HCT116 (cell line): ENCODE measurements around the gene TBCD. TPM values are rescaled to one million over a fixed set of nuclear protein-coding genes. Genes with fewer than 3 reads are reported as not detected.

ENCODE experiments used
- ATAC-seq: fragments of 200-7000 bp; cut with Tn5 transposase; 2 replicates; pipeline ENCODE4 v1.9.1; 2020; ENCODE audit warnings: mild to moderate bottlenecking, moderate library complexity
- BruUV-seq: library from RNA; stranded (reverse); fragments of 400-500 nt; replicated peaks from 2 replicates; lab custom pipeline; 2021; lab: Mats Ljungman, UMichigan
- CTCF ChIA-PET: fragments of 300-600 bp; sonication (Branson Sonifier 250); formaldehyde crosslinking; loops from one replicate; lab custom pipeline; 2021; ENCODE audit warnings: antibody characterized with exemption; lab: Charles Lee
- POLR2A ChIA-PET: fragments of 300-600, 350-600 bp; sonication (Branson Sonifier 250); formaldehyde crosslinking; loops from one replicate; lab custom pipeline; 2021; ENCODE audit warnings: antibody characterized with exemption; lab: Charles Lee
- RAD21 ChIA-PET, 2 experiments: fragments of 300-600 bp; sonication (Branson Sonifier 250); formaldehyde crosslinking; loops; one replicate each; lab custom pipeline; 2023; ENCODE audit warnings: low total read pairs in 2 of 2; ENCODE audit not compliant: uncharacterized antibody in 2 of 2, unreplicated experiment in 2 of 2, low non-redundant PET in 1 of 2; lab: Charles Lee
- DNase-seq: peaks from one replicate; pipeline ENCODE4 v3.0.0-alpha.2; 2010; ENCODE audit warnings: low read depth, low spot score
- H2AFZ ChIP-seq: fragments of 200-600 bp; shearing (Covaris generic), sonication (generic); 2 replicates; pipeline ENCODE4 v1.6.1; 2017; ENCODE audit warnings: low read depth, mixed run types, mixed read lengths, antibody characterized with exemption, low read length; ENCODE audit not compliant: poor library complexity, severe bottlenecking
- H3K27ac ChIP-seq: 2 replicates; pipeline ENCODE4 v1.5.1; 2012; ENCODE audit warnings: low read depth, low read length
- H3K27me3 ChIP-seq: fragments of 200-600 bp; sonication (generic); 2 replicates; pipeline ENCODE4 v1.6.1; 2016; ENCODE audit warnings: mixed run types, low read length, mixed read lengths; ENCODE audit not compliant: insufficient read depth
- H3K36me3 ChIP-seq, 2 experiments: fragments of 200-500 bp in 1 of 2; fragments of 200-600 bp in 1 of 2; sonication (Bioruptor generic) in 1 of 2; sonication (generic) in 1 of 2; 2 replicates each; pipeline versions ENCODE4 v1.5.1 to v1.6.1; 2014 to 2016; ENCODE audit warnings: low read length in 2 of 2, inconsistent platforms in 1 of 2, mixed read lengths in 1 of 2, mixed run types in 1 of 2; ENCODE audit not compliant: insufficient read depth in 2 of 2, control insufficient read depth in 1 of 2
- H3K4me1 ChIP-seq, 2 experiments: fragments of 200-600 bp in 1 of 2; sonication (generic) in 1 of 2; 2 replicates each; pipeline versions ENCODE4 v1.5.1 to v1.6.1; 2012 to 2017; ENCODE audit warnings: low read length in 2 of 2, inconsistent platforms in 1 of 2, mild to moderate bottlenecking in 1 of 2, mixed read lengths in 1 of 2, mixed run types in 1 of 2, moderate library complexity in 1 of 2; ENCODE audit not compliant: insufficient read depth in 2 of 2, control insufficient read depth in 1 of 2
- H3K4me2 ChIP-seq: fragments of 200-600 bp; sonication (generic); 2 replicates; pipeline ENCODE4 v1.6.1; 2017; ENCODE audit warnings: mixed run types, low read length, mixed read lengths
- H3K4me3 ChIP-seq, 2 experiments: fragments of 200-600 bp in 1 of 2; sonication (generic) in 1 of 2; replicated peaks in 1 of 2; 2 replicates each; pipeline ENCODE4 v1.5.1; 2011 to 2016; ENCODE audit warnings: low read length in 2 of 2, control low read depth in 1 of 2, low read depth in 1 of 2, mild to moderate bottlenecking in 1 of 2, mixed read lengths in 1 of 2, mixed run types in 1 of 2
- H3K79me2 ChIP-seq: fragments of 200-600 bp; sonication (generic); 2 replicates; pipeline ENCODE4 v1.6.1; 2017; ENCODE audit warnings: mild to moderate bottlenecking, mixed run types, low read length, moderate library complexity, mixed read lengths; ENCODE audit not compliant: insufficient read depth
- H3K9ac ChIP-seq: fragments of 200-600 bp; sonication (generic); 2 replicates; pipeline ENCODE4 v1.6.1; 2016; ENCODE audit warnings: low read length, mixed read lengths
- H3K9me2 ChIP-seq: fragments of 200-600 bp; sonication (generic), shearing (Covaris generic); 2 replicates; pipeline ENCODE4 v1.6.1; 2017; ENCODE audit warnings: mixed run types, mild to moderate bottlenecking, moderate library complexity; ENCODE audit not compliant: insufficient read depth
- H3K9me3 ChIP-seq, 2 experiments: fragments of 200-500 bp in 1 of 2; fragments of 200-600 bp in 1 of 2; sonication (Bioruptor generic) in 1 of 2; sonication (generic) in 1 of 2; 2 replicates each; pipeline ENCODE4 v1.6.1; 2014 to 2017; ENCODE audit warnings: low read length in 2 of 2, mixed read lengths in 2 of 2, inconsistent platforms in 1 of 2, low read depth in 1 of 2, mild to moderate bottlenecking in 1 of 2, mixed run types in 1 of 2, moderate library complexity in 1 of 2; ENCODE audit not compliant: control insufficient read depth in 1 of 2, insufficient read depth in 1 of 2
- H4K20me1 ChIP-seq: fragments of 200-600 bp; sonication (generic), shearing (Covaris generic); 2 replicates; pipeline ENCODE4 v1.6.1; 2017; ENCODE audit warnings: mixed run types, mild to moderate bottlenecking, moderate library complexity; ENCODE audit not compliant: insufficient read depth
- EGR1 ChIP-seq: IDR thresholded peaks from 2 replicates; pipeline ENCODE4 v1.6.1; 2012; ENCODE audit warnings: low read depth
- ELF1 ChIP-seq: IDR thresholded peaks from 2 replicates; pipeline ENCODE4 v1.6.1; 2012; ENCODE audit warnings: low read depth, borderline replicate concordance
- EZH2phosphoT487 ChIP-seq: fragments of 200-600 bp; IDR thresholded peaks from 2 replicates; pipeline ENCODE4 v1.6.1; 2018; ENCODE audit warnings: antibody characterized with exemption, borderline replicate concordance
- JUND ChIP-seq: IDR thresholded peaks from 2 replicates; pipeline ENCODE4 v1.6.1; 2012
- RAD21 ChIP-seq: IDR thresholded peaks from 2 replicates; pipeline ENCODE4 v1.6.1; 2012; ENCODE audit warnings: low read depth, mild to moderate bottlenecking
- SP1 ChIP-seq: IDR thresholded peaks from 2 replicates; pipeline ENCODE4 v1.6.1; 2012; ENCODE audit warnings: low read depth
- SRF ChIP-seq: IDR thresholded peaks from 2 replicates; pipeline ENCODE4 v1.6.1; 2012; ENCODE audit warnings: low read depth
- YY1 ChIP-seq: IDR thresholded peaks from 2 replicates; pipeline ENCODE4 v1.6.1; 2011; ENCODE audit warnings: low read length, low read depth, moderate library complexity, mild to moderate bottlenecking; ENCODE audit not compliant: insufficient replicate concordance; ENCODE audit errors: extremely low read depth
- ZNF274 ChIP-seq: fragments of 200-500 bp; sonication (Bioruptor generic); IDR thresholded peaks from 2 replicates; pipeline ENCODE4 v1.6.1; 2014; ENCODE audit warnings: mild to moderate bottlenecking, low read depth, low read length, inconsistent platforms
- intact Hi-C: fragments of 100-400 bp; cut with micrococcal nuclease; formaldehyde crosslinking; loops from 2 replicates; pipeline ENCODE4 v1.10.0; 2022
- total RNA-seq: library from RNA; stranded (reverse); gene quantifications from one replicate; pipeline ENCODE4 v1.2.1, GENCODE V29; 2021; ENCODE audit not compliant: unreplicated experiment
- TF ChIP-seq, protein P1 (sequence below): IDR thresholded peaks from 2 replicates; pipeline ENCODE4 v1.6.1; 2011; ENCODE audit warnings: mild to moderate bottlenecking, low read length, moderate library complexity; ENCODE audit not compliant: insufficient replicate concordance; ENCODE audit errors: extremely low read depth
- TF ChIP-seq, protein P2 (sequence below), 3 experiments: fragments of 200-600 bp in 1 of 3; sonication (generic) in 1 of 3; IDR thresholded peaks in 2 of 3; conservative IDR thresholded peaks in 1 of 3; 2 replicates each; pipeline ENCODE4 v1.5.1; 2012 to 2017; ENCODE audit warnings: low read depth in 2 of 3, low read length in 2 of 3, antibody characterized with exemption in 1 of 3, borderline replicate concordance in 1 of 3, control low read depth in 1 of 3, mild to moderate bottlenecking in 1 of 3, mixed read lengths in 1 of 3, mixed run types in 1 of 3, moderate library complexity in 1 of 3; ENCODE audit not compliant: insufficient read depth in 1 of 3
- TF ChIP-seq, protein P3 (sequence below): IDR thresholded peaks from 2 replicates; pipeline ENCODE4 v1.6.1; 2012
- TF ChIP-seq, protein P4 (sequence below): IDR thresholded peaks from 2 replicates; pipeline ENCODE4 v1.6.1; 2012; ENCODE audit warnings: low read depth

The TBCD gene
- total RNA-seq, 1 experiment from 2014 or later: 152 TPM

DNA sequence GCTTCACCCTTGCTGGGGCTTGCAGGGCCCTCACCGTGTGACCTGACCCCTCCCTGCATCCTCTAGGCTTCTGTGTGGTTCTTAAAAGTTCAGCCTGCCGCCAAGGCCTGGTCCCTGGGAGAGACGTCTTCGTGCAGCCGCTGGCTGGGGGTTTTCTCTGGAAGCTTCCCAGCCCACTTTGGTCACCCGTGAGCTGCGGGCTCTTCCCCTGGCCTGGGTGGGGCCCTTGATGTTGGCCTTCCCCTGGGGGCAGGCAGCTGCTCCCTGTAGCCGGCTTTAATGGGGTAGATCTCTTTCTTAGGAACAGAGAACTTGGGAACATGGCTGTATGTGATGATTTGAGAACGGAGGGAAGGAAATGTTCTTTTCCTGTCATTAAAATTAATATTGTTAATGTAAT is 55.2 kb downstream of the TBCD start:
- ChIA-PET CTCF (no interaction called here), RAD21 (no interaction called here), POLR2A (no interaction called here)
- ATAC-seq: no peak
- intact Hi-C loops: no loop called here
- H2AFZ ChIP-seq: no peak overlapping the region
- H3K27ac ChIP-seq: no peak overlapping the region
- H3K4me1 ChIP-seq: no peaks in the 10 kb centered on the region
- H3K36me3 ChIP-seq: peaks cover 2 to 23% of the 10 kb centered on the region in 2 experiments; a peak in 1 of 4 replicates
- no peaks in the 10 kb centered on the region for H3K27me3 ChIP-seq
- no peaks in the 10 kb centered on the region for H3K9me2 ChIP-seq
- H3K9ac ChIP-seq: no peak overlapping the region
- no peaks in the 10 kb centered on the region for H3K9me3 ChIP-seq
- TF ChIP-seq, protein P1, sequence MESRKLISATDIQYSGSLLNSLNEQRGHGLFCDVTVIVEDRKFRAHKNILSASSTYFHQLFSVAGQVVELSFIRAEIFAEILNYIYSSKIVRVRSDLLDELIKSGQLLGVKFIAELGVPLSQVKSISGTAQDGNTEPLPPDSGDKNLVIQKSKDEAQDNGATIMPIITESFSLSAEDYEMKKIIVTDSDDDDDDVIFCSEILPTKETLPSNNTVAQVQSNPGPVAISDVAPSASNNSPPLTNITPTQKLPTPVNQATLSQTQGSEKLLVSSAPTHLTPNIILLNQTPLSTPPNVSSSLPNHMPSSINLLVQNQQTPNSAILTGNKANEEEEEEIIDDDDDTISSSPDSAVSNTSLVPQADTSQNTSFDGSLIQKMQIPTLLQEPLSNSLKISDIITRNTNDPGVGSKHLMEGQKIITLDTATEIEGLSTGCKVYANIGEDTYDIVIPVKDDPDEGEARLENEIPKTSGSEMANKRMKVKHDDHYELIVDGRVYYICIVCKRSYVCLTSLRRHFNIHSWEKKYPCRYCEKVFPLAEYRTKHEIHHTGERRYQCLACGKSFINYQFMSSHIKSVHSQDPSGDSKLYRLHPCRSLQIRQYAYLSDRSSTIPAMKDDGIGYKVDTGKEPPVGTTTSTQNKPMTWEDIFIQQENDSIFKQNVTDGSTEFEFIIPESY: no peak
- TF ChIP-seq EZH2phosphoT487 (no peak), YY1 (no peak), SRF (no peak), RAD21 (no peak), ZNF274 (no peak), JUND (no peak), ELF1 (no peak), EGR1 (no peak), SP1 (no peak)
- TF ChIP-seq, protein P2, sequence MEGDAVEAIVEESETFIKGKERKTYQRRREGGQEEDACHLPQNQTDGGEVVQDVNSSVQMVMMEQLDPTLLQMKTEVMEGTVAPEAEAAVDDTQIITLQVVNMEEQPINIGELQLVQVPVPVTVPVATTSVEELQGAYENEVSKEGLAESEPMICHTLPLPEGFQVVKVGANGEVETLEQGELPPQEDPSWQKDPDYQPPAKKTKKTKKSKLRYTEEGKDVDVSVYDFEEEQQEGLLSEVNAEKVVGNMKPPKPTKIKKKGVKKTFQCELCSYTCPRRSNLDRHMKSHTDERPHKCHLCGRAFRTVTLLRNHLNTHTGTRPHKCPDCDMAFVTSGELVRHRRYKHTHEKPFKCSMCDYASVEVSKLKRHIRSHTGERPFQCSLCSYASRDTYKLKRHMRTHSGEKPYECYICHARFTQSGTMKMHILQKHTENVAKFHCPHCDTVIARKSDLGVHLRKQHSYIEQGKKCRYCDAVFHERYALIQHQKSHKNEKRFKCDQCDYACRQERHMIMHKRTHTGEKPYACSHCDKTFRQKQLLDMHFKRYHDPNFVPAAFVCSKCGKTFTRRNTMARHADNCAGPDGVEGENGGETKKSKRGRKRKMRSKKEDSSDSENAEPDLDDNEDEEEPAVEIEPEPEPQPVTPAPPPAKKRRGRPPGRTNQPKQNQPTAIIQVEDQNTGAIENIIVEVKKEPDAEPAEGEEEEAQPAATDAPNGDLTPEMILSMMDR (IDR thresholded peaks at IDR 0.05 in 2 of 3, conservative IDR thresholded peaks at IDR 0.05 in 1 of 3; ENCODE audit: borderline replicate concordance in 1 of 3, insufficient read depth in 1 of 3, low read depth in 2 of 3, low read length in 2 of 3): no peak
- TF ChIP-seq, protein P3, sequence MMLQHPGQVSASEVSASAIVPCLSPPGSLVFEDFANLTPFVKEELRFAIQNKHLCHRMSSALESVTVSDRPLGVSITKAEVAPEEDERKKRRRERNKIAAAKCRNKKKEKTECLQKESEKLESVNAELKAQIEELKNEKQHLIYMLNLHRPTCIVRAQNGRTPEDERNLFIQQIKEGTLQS: no peak
- TF ChIP-seq, protein P4, sequence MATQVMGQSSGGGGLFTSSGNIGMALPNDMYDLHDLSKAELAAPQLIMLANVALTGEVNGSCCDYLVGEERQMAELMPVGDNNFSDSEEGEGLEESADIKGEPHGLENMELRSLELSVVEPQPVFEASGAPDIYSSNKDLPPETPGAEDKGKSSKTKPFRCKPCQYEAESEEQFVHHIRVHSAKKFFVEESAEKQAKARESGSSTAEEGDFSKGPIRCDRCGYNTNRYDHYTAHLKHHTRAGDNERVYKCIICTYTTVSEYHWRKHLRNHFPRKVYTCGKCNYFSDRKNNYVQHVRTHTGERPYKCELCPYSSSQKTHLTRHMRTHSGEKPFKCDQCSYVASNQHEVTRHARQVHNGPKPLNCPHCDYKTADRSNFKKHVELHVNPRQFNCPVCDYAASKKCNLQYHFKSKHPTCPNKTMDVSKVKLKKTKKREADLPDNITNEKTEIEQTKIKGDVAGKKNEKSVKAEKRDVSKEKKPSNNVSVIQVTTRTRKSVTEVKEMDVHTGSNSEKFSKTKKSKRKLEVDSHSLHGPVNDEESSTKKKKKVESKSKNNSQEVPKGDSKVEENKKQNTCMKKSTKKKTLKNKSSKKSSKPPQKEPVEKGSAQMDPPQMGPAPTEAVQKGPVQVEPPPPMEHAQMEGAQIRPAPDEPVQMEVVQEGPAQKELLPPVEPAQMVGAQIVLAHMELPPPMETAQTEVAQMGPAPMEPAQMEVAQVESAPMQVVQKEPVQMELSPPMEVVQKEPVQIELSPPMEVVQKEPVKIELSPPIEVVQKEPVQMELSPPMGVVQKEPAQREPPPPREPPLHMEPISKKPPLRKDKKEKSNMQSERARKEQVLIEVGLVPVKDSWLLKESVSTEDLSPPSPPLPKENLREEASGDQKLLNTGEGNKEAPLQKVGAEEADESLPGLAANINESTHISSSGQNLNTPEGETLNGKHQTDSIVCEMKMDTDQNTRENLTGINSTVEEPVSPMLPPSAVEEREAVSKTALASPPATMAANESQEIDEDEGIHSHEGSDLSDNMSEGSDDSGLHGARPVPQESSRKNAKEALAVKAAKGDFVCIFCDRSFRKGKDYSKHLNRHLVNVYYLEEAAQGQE: no peak
- TF ChIP-seq, all 23 proteins: peak for 0
- no peak for DNase-seq
- Histone ChIP-seq H4K20me1 (0 out of 2 replicates have a peak, but pooled peaks cover 3% of the 10 kb centered on the region), H3K4me3 (no peak overlapping the region), H3K4me2 (no peak overlapping the region), H3K79me2 (peaks cover 21% of the 10 kb centered on the region)
- BruUV-seq: no TSS peak
